GM18499 (cell line): ENCODE data around the gene TGM2.

Experiments
- ATAC-seq: cut with Tn5 transposase; IDR thresholded peaks from one replicate; pipeline ENCODE4 v1.9.1; 2021; ENCODE audit warnings: moderate number of reproducible peaks; ENCODE audit not compliant: insufficient read depth, unreplicated experiment

TGM2 gene

GRCh38 chr20:38147163-38147562, 17.9 kb downstream of the TGM2 start:
- no peak for ATAC-seq

- no peak for ATAC-seq
These were observed 18.4 kb downstream of the TGM2 start for GRCh38 chr20:38146628-38147027.

GRCh38 chr20:38146156-38146555, 18.9 kb downstream of the TGM2 start:
- ATAC-seq = no peak

GRCh38 chr20:38145729-38146075, 19.4 kb downstream of the TGM2 start:
- no peak for ATAC-seq

GRCh38 chr20:38144974-38145728, 19.9 kb downstream of the TGM2 start:
- no peak for ATAC-seq

GRCh38 chr20:38144598-38144973, 20.5 kb downstream of the TGM2 start:
- ATAC-seq = no peak

- ATAC-seq = no peak
These were observed 21.2 kb downstream of the TGM2 start for GRCh38 chr20:38143646-38144554.

- no peak for ATAC-seq
These were observed 21.8 kb downstream of the TGM2 start for GRCh38 chr20:38143238-38143645.

GRCh38 chr20:38141889-38142494, 23.1 kb downstream of the TGM2 start:
- no peak for ATAC-seq

- ATAC-seq = no peak
These were observed 23.7 kb downstream of the TGM2 start for GRCh38 chr20:38141204-38141888.

- ATAC-seq = no peak
These were observed 24.9 kb downstream of the TGM2 start for GRCh38 chr20:38139977-38140753.

- ATAC-seq = no peak
These were observed 25.7 kb downstream of the TGM2 start for GRCh38 chr20:38139156-38139912.

- no peak for ATAC-seq
These were observed 26.8 kb downstream of the TGM2 start for GRCh38 chr20:38138086-38138778.

- no peak for ATAC-seq
These were observed 27.5 kb downstream of the TGM2 start for GRCh38 chr20:38137441-38138037.

- no peak for ATAC-seq
These were observed 28.4 kb downstream of the TGM2 start for GRCh38 chr20:38136421-38137245.

- no peak for ATAC-seq
These were observed 29.2 kb downstream of the TGM2 start for GRCh38 chr20:38135651-38136420.

GRCh38 chr20:38135271-38135650, 29.8 kb downstream of the TGM2 start:
- no peak for ATAC-seq
